Amniotic epithelial cell (primary cell): Measurements from ENCODE around the gene REXO1.

Source experiments
- DNase-seq: peaks from one replicate; pipeline ENCODE4 v3.0.0-alpha.2; 2010; ENCODE audit warnings: low read depth

REXO1 gene

GRCh38 chr19:1828279-1829238, 19.7 kb downstream of the REXO1 start:
- DNase-seq, result no peak

- DNase-seq, result no peak
Measured at GRCh38 chr19:1827566-1828278, 20.6 kb downstream of the REXO1 start.

- peak; percentile 57 for DNase-seq
Measured at GRCh38 chr19:1826557-1827521, 21.4 kb downstream of the REXO1 start.

- peak; percentile 54 for DNase-seq
Measured at GRCh38 chr19:1825909-1826556, 22.2 kb downstream of the REXO1 start.

GRCh38 chr19:1824252-1824622, 24.0 kb downstream of the REXO1 start:
- no peak for DNase-seq

- no peak for DNase-seq
Measured at GRCh38 chr19:1823539-1824251, 24.6 kb downstream of the REXO1 start.

GRCh38 chr19:1823020-1823419, 25.3 kb downstream of the REXO1 start:
- no peak for DNase-seq

- no peak for DNase-seq
Measured at GRCh38 chr19:1822210-1822609, 26.1 kb downstream of the REXO1 start.

- no peak for DNase-seq
Measured at GRCh38 chr19:1819341-1820255, 28.7 kb downstream of the REXO1 start.

- no peak for DNase-seq
Measured at GRCh38 chr19:1818549-1819195, 29.6 kb downstream of the REXO1 start.

GRCh38 chr19:1817553-1818179, 30.6 kb downstream of the REXO1 start:
- DNase-seq, result no peak

- DNase-seq, result no peak
Measured at GRCh38 chr19:1816530-1817298, 31.6 kb downstream of the REXO1 start.

GRCh38 chr19:1815605-1816529, 32.4 kb downstream of the REXO1 start:
- DNase-seq, result no peak

- DNase-seq, result no peak
Measured at GRCh38 chr19:1814833-1815604, 33.3 kb downstream of the REXO1 start.

- no peak for DNase-seq
Measured at GRCh38 chr19:1814391-1814790, 33.9 kb downstream of the REXO1 start.
